OCI-LY7 (cell line): ENCODE results near the gene HAGHL.

ENCODE experiments used
- EZH2phosphoT487 ChIP-seq: fragments of 200-600 bp; sonication (generic); IDR thresholded peaks from 2 replicates; pipeline ENCODE4 v1.6.1; 2018; ENCODE audit warnings: low read depth, borderline replicate concordance, mild to moderate bottlenecking, mixed run types, antibody characterized with exemption, low read length, moderate library complexity, mixed read lengths
- TF ChIP-seq, protein P1 (sequence below): fragments of 200-600 bp; sonication (generic); conservative IDR thresholded peaks from 2 replicates; pipeline ENCODE4 v1.5.1; 2014; ENCODE audit warnings: mild to moderate bottlenecking, antibody characterized with exemption, low read length, moderate library complexity, mixed read lengths

- TF ChIP-seq, protein P1, sequence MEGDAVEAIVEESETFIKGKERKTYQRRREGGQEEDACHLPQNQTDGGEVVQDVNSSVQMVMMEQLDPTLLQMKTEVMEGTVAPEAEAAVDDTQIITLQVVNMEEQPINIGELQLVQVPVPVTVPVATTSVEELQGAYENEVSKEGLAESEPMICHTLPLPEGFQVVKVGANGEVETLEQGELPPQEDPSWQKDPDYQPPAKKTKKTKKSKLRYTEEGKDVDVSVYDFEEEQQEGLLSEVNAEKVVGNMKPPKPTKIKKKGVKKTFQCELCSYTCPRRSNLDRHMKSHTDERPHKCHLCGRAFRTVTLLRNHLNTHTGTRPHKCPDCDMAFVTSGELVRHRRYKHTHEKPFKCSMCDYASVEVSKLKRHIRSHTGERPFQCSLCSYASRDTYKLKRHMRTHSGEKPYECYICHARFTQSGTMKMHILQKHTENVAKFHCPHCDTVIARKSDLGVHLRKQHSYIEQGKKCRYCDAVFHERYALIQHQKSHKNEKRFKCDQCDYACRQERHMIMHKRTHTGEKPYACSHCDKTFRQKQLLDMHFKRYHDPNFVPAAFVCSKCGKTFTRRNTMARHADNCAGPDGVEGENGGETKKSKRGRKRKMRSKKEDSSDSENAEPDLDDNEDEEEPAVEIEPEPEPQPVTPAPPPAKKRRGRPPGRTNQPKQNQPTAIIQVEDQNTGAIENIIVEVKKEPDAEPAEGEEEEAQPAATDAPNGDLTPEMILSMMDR = no peak
- no peak for TF ChIP-seq EZH2phosphoT487
Measured at GRCh38 chr16:720990-721764, 5.7 kb upstream of the HAGHL start, which contains the start of gene ANTKMT.
